ENCODE results near the gene SPOPL.
A peak's percentile ranks its signal among the peaks of the same experiment; 100 is the strongest.
"Not testable (repeated sequence)": the region's sequence is repeated elsewhere in the genome, so short reads cannot be mapped to it uniquely, and the experiment has no call there.

Gene SPOPL

DNA sequence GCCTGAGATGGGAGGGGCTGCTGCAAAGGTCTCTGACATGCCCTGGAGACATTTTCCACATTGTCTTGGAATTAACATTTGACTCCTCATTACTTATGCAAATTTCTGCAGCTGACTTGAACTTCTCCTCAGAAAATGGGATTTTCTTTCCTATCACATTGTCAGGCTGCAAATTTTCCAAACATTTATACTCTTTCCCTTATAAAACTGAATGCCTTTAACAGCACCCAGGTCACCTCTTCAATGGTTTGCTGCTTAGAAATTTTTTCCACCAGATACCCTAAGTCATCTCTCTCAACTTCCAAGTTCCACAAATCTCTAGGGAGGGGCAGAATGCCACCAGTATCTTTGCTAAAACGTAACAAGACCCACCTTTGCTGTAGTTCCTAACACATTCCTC, 22.8 kb downstream of the SPOPL start:
- DNase-seq, result not testable (repeated sequence)

DNA sequence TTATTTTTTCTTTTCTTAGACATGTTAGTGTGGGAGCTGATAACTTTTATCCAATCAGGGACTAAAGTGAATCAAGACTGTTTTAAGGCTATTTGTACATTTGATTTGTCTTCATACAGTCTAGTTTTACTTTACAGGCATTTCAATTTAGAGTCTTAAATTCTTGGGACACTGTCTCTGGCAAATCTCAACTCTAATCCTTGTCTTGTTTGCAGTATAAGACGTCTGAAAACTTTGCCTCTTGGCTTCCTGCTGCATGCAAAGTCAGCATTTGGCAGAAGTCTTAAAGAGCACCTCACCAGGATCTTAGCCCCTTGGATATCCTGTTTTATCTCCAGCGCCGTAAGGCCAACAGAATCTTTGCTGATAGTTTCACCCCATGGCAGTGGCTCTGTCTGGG, 30.3 kb downstream of the SPOPL start:
- DNase-seq, result peak; percentile 19

DNA sequence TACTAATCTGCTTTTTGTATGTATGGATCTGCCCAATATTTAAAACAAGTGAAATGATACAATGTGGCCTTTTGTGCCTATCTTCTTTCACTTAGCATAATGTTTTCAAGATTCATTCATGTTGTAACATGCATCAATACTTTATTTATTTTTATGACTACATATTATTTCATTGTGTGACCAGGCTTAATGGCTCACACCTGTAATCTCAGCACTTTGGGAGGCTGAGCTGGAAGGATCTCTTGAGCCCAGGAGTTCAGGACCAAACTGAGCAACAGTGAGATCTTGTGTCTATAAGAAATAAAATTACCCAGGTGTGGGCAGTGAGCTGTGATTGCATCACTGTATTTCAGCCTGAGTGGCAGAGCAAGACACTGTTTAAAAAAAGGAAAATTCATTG, 33.2 kb downstream of the SPOPL start:
- DNase-seq, result no peak

DNA sequence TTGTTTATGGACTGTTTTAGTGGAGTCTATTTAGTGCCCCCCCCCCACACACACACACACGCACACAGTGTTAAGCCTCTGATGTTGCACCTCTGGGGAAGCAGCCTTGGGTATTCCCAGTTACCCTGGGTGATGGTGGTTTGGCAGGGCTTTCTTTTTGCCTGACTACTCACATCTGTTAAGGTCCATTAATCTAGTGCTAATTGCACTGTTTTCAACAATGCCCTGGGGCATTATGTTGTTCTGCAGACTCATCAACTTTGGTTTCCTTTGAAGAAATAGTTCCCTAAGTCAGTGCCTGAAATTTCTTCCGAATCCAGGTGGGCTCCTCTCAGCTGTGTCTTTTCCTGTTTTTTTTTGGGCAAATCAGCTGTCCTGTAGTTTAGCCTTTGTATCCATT, 34.7 kb downstream of the SPOPL start:
- no peak for DNase-seq

DNA sequence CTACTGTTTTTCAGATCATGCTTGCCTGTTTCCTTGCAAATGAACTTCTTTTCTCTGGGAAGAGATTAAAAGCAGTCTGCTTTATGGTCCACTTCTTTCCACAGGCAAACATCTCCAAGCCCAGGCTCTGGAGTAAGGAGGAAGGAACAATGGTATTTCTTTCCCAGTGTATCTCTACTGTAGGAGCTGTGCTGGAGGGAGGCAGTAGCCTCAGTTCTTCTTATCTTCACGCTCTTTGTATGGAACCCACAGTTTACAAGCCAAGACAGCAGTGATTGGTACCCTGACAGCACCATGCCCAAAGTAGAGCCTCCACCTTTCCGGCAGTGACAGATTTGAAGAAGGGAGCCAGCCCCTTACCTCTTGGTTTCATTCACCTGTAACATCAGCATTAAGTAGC, 35.2 kb downstream of the SPOPL start:
- DNase-seq, result no peak

DNA sequence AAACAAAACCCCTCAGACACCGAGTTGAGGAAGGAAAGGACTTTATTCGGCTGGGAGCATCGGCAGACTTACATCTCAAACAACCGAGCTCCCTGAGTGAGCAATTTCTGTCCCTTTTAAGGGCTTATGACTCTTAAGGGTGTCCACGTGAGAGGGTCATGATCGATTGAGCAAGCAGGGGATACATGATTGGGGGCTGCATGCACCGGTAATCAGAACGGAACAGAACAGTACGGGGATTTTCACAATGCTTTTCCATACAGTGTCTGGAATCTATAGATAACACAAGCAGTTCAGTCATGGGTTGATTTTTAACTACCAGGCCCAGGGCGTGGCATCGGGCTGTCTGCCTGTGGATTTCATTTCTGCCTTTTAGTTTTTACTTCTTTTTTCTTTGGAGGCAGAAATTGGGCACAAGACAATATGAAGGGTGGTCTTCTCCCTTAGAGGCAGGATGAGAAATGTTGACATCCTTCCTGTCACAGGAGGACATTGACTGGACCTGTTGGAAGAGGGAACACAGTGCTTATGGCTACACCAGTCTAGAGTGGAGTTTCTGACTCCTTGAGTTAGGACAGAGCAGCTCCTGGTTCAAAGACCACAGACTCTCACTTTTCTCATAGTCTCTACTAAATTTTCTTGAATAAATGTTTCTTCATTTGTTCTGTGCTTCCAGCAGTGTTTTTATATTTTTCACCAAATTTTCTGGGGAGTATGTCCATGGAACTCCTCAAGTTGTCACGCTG, 35.8 kb downstream of the SPOPL start:
- DNase-seq, result peak; percentile 81

DNA sequence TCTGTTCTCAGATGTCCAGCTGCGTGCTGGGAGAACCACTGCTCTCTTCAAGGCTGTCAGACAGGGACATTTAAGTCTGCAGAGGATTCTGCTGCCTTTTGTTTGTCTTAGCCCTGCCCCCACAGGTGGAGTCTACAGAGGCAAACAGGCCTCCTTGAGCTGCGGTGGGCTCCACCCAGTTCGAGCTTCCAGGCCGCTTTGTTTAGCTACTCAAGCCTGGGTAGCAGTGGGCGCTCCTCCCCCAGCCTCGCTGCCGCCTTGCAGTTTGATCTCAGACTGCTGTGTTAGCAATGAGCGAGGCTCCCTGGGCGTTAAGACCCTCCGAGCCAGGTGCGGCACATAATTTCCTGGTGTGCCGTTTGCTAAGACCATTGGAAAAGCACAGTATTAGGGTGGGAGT, 42.6 kb downstream of the SPOPL start:
- DNase-seq, result not testable (repeated sequence)

DNA sequence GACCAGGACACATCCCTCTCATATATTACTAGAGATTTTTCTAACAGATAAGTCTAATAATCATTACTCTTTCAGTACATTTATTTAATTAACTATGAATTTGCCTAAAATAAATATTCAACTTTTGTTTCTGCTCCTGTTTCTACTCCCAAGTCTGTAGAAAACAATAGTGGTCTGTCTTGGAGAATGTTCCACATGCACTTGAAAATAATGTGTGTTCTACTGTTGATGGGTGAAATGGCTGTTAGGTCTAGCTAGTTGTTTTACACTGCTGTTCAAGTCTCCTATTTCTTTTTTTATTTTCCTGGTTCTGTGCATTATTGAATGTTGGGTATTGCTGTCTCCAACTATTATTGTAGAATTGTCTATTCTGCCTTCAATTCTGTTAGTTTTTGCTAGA, 47.2 kb downstream of the SPOPL start:
- no peak for DNase-seq

DNA sequence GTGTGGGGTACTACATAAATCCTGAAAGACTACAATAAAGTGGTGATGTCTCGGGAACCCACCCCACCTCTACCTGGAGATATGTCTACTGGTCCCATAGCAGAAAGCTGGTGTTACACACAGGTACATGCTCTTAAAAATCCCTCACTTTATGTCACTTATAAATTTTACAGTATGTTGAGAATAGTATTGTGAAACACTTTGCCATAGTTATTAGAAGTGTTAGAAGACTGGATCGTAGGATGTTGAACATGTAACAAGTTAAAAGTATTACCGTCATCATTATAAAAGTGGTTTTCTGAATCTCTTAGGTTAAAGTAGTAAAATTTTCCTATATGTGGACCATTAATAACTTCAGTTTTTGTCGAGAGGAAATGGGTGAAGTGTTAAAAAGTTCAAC, 48.6 kb downstream of the SPOPL start:
- DNase-seq, result no peak

DNA sequence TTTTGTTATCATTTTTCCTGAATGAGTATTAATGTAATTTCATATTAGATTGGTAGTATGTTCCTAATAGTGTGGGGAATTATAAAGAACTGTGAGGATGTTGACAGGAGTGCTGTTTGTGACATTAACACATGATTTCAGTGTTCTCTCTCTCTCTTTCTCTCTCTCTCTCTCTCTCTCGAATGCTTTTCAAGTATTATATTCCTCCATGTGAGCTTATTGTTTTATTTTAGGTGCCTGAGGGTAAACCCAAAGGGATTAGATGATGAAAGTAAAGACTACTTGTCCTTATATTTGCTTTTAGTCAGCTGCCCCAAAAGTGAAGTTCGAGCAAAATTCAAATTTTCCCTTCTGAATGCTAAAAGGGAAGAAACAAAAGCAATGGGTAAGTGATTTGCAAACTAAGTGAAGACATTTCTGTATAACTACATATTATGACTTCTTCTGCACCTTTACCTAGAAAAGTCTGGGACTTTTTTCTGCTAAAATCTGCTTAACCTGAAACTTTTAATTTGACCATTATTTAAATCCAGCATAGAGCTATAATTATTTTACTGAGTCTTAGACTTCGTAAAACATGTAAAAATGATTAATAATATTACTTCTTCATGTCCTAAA, 49.2 kb downstream of the SPOPL start:
- no peak for DNase-seq

DNA sequence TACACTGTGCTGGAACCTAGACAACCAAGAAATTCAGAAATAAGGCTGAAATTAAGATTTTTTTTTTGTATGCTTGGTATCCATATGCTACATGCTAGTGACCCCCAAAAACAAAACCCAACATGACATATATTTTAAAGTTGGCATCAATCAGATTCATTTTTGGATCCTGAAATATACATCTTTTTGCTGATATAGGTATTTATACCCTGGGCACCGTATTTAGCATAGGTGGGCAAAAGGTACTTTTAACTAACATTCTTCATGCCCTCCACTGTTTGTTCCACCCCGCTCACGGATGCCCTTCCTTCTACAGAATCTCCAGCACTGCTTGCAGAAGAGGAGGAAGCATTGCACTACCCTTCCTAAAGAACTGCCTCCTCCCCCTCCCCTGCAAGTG, 52.6 kb downstream of the SPOPL start:
- no peak for DNase-seq

DNA sequence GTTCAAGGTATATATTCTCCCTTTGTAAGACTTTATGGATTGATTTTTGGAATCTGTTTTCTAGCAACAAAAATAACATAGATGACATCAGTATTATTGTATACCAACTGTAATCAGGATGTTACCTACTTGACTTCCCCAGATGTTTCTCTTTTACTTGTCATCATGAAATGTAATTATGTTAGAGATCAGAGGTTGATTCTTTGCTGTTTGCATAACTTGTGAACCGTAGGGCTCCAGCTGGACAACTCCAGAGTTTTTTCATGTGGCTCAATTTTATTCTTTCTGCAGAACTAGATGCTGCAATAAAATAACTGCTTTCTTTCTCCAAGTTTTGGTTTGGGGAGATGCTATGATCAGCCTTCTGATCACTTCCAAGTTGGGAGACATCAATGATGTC, 58.1 kb downstream of the SPOPL start:
- DNase-seq, result no peak

DNA sequence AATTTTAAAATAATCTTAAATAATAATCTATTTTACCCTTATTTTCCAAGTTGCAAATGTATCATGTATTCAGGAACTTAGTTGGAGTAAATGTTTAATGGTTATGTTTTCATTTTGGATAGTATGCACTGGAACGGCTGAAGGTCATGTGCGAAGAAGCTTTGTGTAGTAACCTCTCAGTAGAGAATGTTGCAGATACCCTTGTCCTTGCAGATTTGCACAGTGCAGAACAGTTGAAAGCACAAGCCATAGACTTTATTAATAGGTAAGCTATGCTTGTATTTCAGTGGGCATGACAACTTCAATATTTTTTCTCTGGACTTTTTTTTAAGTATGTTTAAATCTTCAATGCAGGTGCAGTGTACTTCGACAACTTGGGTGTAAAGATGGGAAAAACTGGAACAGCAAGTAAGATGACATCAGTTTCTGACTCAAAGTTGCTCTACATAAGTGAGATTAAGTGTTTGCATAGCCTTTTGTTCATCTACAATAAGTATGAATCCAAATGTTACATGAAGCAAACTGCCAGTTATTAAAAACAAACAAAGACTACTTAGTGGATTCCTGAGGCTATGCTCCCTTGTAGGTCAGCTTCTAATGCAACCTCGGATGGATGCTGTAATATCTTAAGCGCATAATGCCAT, 63.1 kb downstream of the SPOPL start:
- no peak for DNase-seq

DNA sequence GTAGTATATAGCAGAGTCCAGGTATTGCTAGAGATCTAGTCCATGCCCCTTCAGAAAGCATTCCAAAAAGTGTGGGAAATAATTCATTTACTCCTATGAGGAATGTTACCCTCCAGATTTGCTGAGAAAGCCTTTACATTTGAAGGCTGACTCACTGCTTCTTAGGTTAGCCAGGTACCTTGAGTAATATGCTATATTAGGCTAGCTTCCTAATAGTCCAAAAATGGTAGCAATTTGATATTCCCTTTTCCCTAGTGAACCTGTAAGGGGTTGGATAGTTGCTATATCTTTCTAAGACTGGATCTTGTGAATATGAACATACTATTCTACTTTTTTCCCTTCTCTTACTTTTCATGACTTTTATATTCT, 63.6 kb downstream of the SPOPL start:
- DNase-seq, result no peak

DNA sequence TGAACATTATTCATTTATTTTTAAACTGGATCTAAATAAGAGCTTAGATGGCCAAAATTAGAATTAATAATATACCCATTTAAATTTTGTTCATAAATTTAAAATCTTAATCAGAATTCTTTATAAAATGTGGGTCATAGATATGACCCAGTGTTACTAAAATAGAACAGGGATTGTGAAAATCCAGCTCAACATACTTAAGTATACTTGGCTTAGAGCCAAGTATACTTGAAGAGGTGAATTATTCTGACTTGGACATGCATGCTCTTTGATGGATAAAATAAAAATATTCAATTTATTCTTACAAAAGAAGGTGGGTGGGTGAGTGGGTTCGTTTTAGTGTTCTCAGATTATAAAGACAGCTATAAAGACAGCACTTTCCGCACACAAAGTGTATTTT, 70.7 kb downstream of the SPOPL start:
- DNase-seq, result peak; percentile 11

DNA sequence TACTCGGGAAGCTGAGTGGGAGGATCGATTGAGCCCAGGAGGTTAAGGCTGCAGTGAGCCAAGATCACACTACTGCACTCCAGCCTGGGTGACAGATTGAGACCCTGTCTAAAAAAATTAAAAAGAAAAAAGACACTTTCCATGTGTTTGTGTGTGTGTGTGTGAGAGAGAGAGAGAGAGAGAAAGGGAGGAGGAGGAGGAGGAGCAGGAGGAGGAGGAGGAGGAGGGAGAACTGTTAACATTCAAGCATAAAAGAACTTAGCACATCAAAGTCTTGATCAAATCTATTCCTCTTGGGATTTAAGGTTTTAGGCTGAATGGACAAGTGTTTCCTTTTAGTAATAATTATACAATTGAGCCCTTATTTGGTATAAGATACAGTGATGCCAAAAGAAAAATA, 75.5 kb downstream of the SPOPL start:
- no peak for DNase-seq

DNA sequence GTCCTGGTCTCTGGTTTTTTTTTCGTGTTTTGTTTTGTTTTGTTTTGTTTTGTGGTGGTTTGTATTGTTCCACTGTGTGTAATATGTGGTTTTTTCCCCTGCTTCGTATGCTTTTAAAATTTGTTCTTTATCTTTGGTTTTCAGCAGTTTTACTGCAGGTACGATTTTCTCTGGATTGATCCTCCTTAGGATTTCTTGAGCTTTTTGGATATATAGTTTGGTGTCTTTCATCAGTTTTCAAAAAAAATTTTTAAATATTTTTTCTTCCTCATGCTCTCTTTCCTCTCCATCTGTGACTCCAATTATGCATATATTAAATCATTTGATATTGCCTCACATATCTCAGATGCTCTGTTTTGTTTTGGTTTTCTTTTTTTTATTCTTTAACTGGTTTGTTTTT, 78.0 kb downstream of the SPOPL start:
- DNase-seq, result no peak

DNA sequence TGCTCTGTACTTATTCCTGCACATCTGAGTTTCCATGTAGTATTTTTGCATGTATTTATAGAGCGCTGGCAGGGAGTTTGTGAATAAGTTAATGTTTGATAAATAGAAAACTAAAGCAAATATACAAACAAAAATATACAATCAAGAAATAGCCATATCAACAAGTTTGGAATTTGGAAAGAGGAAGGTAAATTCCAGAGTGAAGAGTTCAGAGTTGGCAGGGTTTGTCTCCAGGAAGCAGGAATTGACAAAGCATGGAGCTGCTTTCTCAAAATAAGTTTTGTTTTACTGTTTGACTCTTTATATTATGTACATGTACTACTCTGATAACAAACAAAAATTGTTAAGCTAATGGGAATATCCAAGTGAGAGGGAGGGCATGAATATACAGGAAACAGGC, 80.3 kb downstream of the SPOPL start:
- DNase-seq, result no peak

DNA sequence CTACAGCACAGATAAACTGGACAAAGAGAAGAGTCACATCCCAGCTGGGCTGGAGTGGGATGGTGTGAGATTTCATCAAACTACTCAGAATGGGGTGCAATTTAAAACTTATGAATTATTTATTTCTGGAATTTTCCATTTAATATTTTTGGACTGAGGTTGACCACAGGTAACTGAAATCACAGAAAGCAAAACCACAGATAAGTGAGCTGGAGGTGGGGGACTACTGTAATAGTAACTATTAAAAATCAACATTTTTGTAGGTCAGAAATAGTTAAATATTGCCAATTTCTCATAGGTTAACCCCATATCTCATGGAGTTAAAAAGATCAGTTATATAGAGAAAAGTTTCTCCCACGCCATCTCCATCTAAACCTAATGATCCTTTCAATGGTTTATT, 88.1 kb downstream of the SPOPL start:
- no peak for DNase-seq

DNA sequence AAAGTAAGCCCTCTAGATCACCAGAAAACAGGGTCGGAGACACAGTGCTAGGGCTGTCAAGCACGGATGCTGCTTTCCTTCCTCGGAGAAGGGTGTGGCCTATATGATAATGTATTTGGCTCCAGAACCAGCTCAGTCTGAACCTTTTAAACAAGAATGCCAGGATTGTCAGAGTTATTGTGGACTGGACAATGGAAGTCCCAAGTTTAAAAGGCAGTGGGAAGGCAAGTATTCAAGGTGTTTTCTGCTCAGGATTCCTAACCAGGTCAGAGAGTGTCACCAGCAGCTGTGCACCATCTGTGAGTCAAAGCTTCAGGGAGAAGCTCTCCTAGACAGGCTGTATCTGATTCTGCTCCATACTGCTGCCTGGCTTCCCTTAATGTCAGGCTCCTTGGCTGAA, 94.8 kb downstream of the SPOPL start:
- no peak for DNase-seq

DNA sequence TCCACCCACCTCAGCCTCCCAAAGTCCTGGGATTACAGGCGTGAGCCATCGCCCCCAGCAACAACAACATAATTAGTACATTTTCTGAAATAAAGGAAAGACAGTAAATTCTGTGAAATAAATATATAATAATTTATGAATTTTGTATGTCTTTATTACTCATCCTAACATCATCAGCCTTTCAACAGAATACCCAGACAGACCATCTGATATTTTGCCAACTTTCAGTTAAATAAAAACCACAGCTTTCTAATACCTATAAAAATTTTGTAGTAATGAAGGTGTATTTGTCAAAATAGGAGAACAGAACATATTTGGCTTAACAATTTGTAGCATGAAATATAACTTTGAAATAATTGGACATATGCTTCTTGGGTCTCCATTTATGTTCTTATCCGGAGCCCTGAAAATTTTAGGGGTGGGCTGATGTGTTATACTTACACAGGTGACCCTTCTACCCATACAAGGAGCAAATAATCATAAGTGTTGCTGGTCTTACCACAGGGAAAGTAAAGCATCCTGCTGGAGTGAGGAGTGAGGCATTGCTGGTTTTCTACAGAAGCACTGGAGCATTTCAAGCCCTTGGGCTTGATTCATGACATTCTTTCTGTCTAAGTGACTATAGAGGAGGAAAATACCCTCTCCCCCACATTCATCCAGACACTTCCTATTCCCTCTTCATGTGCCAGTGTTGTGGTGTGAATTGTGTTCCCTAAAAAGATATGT, 99.3 kb downstream of the SPOPL start:
- no peak for DNase-seq

DNA sequence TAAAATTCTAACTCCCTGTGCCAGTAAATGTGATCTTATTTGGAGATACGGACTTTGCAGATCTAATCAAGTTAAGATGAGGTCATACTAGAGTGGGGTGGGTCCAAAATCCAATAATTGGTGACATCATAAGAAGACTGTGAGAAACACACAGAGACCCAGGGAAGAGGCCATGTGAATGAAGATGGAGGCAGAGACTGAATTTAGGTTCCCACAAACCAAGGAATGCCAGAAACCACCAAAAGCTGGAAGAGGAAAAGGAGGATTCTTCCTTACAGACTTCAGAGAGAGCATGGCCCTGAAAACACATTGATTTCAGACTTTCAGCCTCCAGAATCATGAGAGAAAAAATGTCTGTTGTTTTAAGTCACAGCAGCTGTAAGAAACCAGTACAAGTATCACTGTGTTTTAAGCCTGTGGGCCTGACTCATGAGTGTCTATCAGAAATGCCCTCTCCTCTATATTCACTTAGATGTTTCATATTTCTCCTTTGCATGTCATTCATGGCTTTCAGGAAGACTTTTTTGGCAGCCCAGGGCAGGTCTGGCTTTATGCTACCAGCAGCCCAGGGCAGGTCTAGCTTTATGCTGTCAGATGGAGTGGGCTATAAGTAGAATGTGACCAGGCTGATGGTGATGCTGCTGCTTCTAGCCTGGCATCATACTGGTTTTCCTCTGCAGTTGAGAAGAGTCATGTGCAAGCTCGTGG, 100.0 kb downstream of the SPOPL start:
- no peak for DNase-seq

DNA sequence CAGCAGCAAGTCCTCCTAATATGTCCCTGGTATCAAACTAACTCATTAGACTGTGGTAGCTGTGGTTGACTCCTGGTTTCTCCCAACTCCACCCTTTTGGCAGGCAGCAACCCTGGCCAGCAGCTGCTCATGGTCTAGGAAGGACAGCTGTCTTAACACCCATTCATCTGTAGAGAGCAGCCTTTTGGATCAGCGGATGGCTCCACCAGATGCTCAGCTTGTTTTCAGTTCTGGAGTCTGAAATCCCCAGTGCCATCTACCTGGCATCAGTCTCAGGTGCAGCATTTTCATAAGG, 100.5 kb downstream of the SPOPL start:
- no peak for DNase-seq

DNA sequence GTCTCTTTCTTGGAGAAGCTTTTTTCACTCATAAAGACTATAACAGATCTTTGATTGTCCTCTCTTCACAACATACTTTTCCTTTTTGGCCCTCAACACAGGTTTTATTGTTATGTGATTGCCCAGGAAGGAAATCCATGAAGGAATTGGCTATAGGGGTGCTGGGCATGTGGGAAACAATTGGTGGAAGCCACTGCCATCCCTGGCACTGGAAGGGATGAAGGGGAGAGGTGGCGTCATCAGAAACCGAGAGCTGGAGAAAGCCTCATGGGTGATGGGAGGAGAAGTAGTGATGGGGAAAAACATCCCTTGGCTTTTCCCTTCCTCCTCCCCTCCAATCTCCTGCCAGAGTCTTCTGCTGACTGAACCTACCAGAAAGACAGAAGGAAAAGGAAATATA, 106.2 kb downstream of the SPOPL start:
- no peak for DNase-seq
